ENCODE measurements around the gene U2AF1L4.

Gene U2AF1L4

GRCh38 chr19:35789978-35790944, 45.0 kb upstream of the U2AF1L4 start:
- TF ChIP-seq CTCF (conservative IDR thresholded peaks at IDR 0.05; ENCODE audit: control insufficient read depth, insufficient read depth, low read depth, low read length): no peak
- no peak overlapping the region for H3K4me3 ChIP-seq (ENCODE audit: control insufficient read depth, low read depth, low read length)
- no peak for DNase-seq (ENCODE audit: low read depth)

- no peak for TF ChIP-seq CTCF (conservative IDR thresholded peaks at IDR 0.05; ENCODE audit: control insufficient read depth, insufficient read depth, low read depth, low read length)
- DNase-seq (ENCODE audit: low read depth): no peak
- no peak overlapping the region for H3K4me3 ChIP-seq (ENCODE audit: control insufficient read depth, low read depth, low read length)
Measured at GRCh38 chr19:35789195-35789977, 44.2 kb upstream of the U2AF1L4 start.

- no peak overlapping the region for H3K4me3 ChIP-seq (ENCODE audit: control insufficient read depth, low read depth, low read length)
- TF ChIP-seq CTCF (conservative IDR thresholded peaks at IDR 0.05; ENCODE audit: control insufficient read depth, insufficient read depth, low read depth, low read length): no peak
- no peak for DNase-seq (ENCODE audit: low read depth)
Measured at GRCh38 chr19:35788205-35788960, 43.2 kb upstream of the U2AF1L4 start.

GRCh38 chr19:35787227-35787799, 42.1 kb upstream of the U2AF1L4 start:
- no peak overlapping the region for H3K4me3 ChIP-seq (ENCODE audit: control insufficient read depth, low read depth, low read length)
- TF ChIP-seq CTCF (conservative IDR thresholded peaks at IDR 0.05; ENCODE audit: control insufficient read depth, insufficient read depth, low read depth, low read length): no peak
- DNase-seq (ENCODE audit: low read depth): no peak

GRCh38 chr19:35786299-35787160, 41.3 kb upstream of the U2AF1L4 start:
- no peak for TF ChIP-seq CTCF (conservative IDR thresholded peaks at IDR 0.05; ENCODE audit: control insufficient read depth, insufficient read depth, low read depth, low read length)
- no peak for DNase-seq (ENCODE audit: low read depth)
- H3K4me3 ChIP-seq (ENCODE audit: control insufficient read depth, low read depth, low read length): no peak overlapping the region
